Measurements from ENCODE around the gene ITIH4.

Gene ITIH4

DNA sequence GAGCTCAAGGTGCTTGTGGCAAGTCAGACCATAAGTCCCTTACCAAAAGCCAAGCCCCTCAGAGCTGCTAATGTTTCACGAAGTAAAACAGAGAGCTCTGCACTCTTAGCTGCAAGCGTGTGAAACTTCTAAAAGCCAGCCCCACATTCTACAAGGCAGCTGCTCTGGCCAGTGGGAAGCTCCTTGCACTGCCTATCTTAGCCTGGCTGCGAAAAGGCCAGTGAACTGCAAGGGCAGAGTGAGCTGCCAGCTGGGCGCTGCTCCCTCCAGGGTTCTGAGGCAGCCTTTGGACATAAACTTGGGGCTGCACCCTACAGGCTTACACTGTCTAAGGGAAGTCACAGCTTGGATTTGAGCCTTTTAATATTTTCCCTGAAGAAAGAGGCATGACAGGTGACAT lies 6.5 kb upstream of the ITIH4 start:
- TF ChIP-seq SPI1 (IDR thresholded peaks at IDR 0.05; ENCODE audit: low read depth, low read length), result no peak
- TF ChIP-seq POU2F2 (IDR thresholded peaks at IDR 0.05; ENCODE audit: low read depth, low read length), result no peak
- no peak for TF ChIP-seq TAF1 (IDR thresholded peaks at IDR 0.05; ENCODE audit: low read depth, low read length)
- no peak for TF ChIP-seq PAX5 (IDR thresholded peaks at IDR 0.05; ENCODE audit: insufficient read depth, low read length, severe bottlenecking)
- TF ChIP-seq POLR2A (IDR thresholded peaks at IDR 0.05; ENCODE audit: low read depth, low read length), result no peak
- no peak for TF ChIP-seq POLR2AphosphoS5 (IDR thresholded peaks at IDR 0.05; ENCODE audit: low read depth, low read length)
- FAIRE-seq, result no peak
- no peak for DNase-seq (ENCODE audit: insufficient read length, low spot score)

DNA sequence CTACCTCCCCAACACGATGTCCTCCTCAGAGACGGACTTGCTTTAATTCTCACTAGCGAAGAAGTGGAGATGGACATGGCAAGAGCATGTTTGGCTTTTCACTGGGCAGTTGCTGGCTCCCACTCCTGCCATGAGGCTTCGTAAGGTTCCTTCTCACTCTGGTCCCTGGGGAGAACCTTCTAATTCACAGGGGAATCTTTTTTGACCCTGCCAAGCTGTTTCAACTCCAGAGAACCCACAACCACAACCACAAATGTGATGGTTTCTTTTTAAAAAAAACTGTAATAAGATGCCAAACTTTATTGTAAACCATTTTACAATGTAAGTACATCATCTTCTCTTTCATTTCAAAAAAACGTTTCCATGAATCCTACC lies 6.0 kb upstream of the ITIH4 start:
- TF ChIP-seq POLR2A (IDR thresholded peaks at IDR 0.05; ENCODE audit: low read depth, low read length) (no peak), PAX5 (IDR thresholded peaks at IDR 0.05; ENCODE audit: insufficient read depth, low read length, severe bottlenecking) (no peak), SPI1 (IDR thresholded peaks at IDR 0.05; ENCODE audit: low read depth, low read length) (no peak)
- FAIRE-seq, result no peak
- no peak for DNase-seq (ENCODE audit: insufficient read length, low spot score)

DNA sequence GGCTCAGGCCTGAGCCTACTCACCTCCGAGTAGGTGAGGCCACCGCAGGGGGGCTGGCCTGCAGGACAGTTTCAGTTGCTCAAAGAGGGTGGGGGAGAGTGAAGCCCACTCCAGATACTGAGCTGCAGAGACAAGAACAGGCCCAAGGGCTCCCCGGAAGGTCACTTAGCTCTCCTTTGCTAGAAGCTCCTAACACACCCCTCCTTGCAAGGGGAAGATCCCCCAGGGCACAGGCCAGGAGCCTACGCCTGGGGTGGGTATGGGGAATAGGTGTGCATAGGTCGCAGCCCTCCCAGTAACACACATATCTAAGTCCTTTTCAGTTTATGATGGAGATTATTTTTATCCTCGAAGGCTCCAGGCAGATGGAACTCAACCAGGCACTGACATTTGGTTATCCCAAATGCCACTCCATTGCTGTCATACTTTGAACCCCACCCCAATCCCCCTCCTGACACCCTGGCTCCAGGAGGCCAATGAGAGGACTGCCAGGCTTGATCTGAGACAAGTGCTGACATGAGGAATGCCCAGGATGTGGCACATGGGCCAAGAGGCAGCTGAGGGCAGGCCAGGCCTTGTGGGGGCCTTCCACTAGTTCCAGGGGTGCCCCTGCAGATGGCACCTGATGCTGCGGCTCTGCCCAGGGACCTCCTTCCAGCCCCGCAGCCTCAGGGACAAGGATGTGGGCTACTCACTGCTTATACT lies 5.4 kb upstream of the ITIH4 start:
- DNase-seq (ENCODE audit: insufficient read length, low spot score) (no peak), FAIRE-seq (no peak)
- no peak for TF ChIP-seq POLR2A (IDR thresholded peaks at IDR 0.05; ENCODE audit: low read depth, low read length)
- TF ChIP-seq PAX5 (IDR thresholded peaks at IDR 0.05; ENCODE audit: insufficient read depth, low read length, severe bottlenecking), result no peak
- no peak for TF ChIP-seq SPI1 (IDR thresholded peaks at IDR 0.05; ENCODE audit: low read depth, low read length)
- TF ChIP-seq TAF1 (IDR thresholded peaks at IDR 0.05; ENCODE audit: low read depth, low read length), result no peak
- no peak for TF ChIP-seq POU2F2 (IDR thresholded peaks at IDR 0.05; ENCODE audit: low read depth, low read length)
- TF ChIP-seq POLR2AphosphoS5 (IDR thresholded peaks at IDR 0.05; ENCODE audit: low read depth, low read length), result no peak

DNA sequence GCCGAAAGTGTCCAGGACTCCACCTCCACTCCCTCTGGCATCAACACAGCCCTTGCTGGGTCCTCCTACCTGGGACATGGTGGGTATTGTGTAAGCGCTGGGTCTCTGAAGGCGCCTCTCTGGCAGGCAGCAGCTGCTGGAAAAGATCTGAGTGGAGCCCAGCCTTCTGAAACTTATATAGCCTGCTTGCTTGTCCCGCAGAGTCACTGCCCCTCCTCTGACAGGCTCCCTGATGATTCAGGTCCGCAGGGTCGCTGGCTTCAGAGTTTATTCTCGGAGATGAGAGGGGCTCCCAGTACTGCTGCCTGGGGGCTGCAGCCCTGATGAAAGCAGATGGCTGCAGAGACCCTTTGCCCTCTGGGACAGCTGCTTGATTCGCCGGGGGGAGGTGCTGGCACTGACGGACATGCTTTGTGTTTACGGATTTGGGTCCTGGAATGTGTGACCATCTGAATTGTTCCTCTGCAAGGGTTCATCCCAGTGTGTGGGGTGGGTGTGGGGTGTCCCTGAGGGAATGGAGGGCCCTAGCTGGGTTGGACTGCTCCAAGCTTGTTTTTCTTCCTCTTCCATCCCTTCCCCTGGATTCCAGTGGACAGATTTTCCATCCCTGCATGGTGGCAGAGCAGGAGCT lies 4.5 kb upstream of the ITIH4 start, which contains the start of gene MUSTN1:
Gene MUSTN1 (minus strand): TSS at position 149 of the 631 bp plus-strand sequence. CDS start 71 bp downstream, at position 78.
- DNase-seq (ENCODE audit: insufficient read length, low spot score) (no peak), FAIRE-seq (no peak)
- TF ChIP-seq SPI1 (IDR thresholded peaks at IDR 0.05; ENCODE audit: low read depth, low read length) (no peak), TAF1 (IDR thresholded peaks at IDR 0.05; ENCODE audit: low read depth, low read length) (no peak), POU2F2 (IDR thresholded peaks at IDR 0.05; ENCODE audit: low read depth, low read length) (no peak), PAX5 (IDR thresholded peaks at IDR 0.05; ENCODE audit: insufficient read depth, low read length, severe bottlenecking) (no peak)

DNA sequence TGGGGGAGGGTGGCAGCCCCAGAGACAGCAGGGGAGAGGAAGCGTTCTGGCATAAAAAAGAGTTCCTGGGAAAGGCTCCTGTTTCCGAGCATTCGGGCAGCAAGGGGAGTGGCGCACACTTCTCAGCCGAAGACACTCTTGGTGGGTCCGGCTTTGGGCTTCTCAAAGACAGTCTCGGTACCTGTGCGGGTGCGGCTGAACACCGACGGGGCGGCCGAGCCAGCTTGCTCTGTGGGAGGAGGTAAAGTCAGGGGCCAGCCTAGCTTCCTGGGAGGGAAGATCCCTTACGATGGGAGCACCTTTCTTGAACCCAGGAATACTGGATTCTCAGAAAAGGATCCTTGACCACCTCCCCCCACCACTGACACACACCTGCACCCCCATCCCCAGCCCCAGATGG lies 2.7 kb upstream of the ITIH4 start:
- DNase-seq (ENCODE audit: insufficient read length, low spot score) (no peak), FAIRE-seq (no peak)
- TF ChIP-seq POLR2A (IDR thresholded peaks at IDR 0.05; ENCODE audit: low read depth, low read length) (no peak), POLR2AphosphoS5 (IDR thresholded peaks at IDR 0.05; ENCODE audit: low read depth, low read length) (no peak), POU2F2 (IDR thresholded peaks at IDR 0.05; ENCODE audit: low read depth, low read length) (no peak), SPI1 (IDR thresholded peaks at IDR 0.05; ENCODE audit: low read depth, low read length) (no peak), TAF1 (IDR thresholded peaks at IDR 0.05; ENCODE audit: low read depth, low read length) (no peak), PAX5 (IDR thresholded peaks at IDR 0.05; ENCODE audit: insufficient read depth, low read length, severe bottlenecking) (no peak)

DNA sequence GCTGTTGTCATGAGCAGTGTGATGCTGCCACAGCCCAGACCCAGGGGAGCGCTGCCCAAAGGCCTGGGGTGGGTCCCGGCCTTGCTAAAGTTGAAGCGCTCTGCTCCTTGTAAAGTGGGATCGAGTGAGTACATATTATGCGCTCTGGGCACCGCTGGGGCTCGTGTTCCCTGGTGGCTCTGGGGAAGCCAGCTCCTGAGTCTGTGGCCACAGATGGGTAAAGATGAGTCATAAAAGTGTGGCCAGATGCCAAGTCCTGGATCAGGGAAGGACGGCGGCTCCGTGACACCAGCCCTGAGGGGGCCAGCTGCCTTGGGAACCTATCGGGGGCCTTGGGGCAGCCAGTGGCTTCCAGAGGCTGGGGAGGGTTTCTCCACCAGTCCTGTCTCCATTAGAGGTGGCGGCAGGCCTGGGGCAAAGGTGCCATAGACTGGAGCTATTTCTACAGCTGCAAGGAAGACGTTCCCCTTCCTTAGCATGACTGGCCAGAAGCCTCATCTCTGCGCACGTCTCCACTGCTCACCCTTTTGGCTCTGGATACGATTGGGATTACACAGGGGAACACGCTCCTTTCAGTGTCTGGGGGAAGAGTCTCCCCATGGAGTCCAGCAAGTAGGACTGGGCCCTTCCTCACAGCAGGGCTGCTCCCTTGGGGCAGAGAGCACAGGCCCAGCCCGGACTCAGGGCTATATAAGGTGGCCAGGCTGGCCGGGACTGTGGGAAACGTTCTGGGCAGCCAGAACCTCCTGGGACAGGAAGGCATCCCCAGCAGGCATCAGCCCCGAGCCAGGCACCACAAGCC lies 1.2 kb upstream of the ITIH4 start:
- TF ChIP-seq POLR2A (IDR thresholded peaks at IDR 0.05; ENCODE audit: low read depth, low read length) (no peak), SPI1 (IDR thresholded peaks at IDR 0.05; ENCODE audit: low read depth, low read length) (no peak), POLR2AphosphoS5 (IDR thresholded peaks at IDR 0.05; ENCODE audit: low read depth, low read length) (no peak), TAF1 (IDR thresholded peaks at IDR 0.05; ENCODE audit: low read depth, low read length) (no peak), POU2F2 (IDR thresholded peaks at IDR 0.05; ENCODE audit: low read depth, low read length) (no peak), PAX5 (IDR thresholded peaks at IDR 0.05; ENCODE audit: insufficient read depth, low read length, severe bottlenecking) (no peak)
- FAIRE-seq (no peak), DNase-seq (ENCODE audit: insufficient read length, low spot score) (no peak)

DNA sequence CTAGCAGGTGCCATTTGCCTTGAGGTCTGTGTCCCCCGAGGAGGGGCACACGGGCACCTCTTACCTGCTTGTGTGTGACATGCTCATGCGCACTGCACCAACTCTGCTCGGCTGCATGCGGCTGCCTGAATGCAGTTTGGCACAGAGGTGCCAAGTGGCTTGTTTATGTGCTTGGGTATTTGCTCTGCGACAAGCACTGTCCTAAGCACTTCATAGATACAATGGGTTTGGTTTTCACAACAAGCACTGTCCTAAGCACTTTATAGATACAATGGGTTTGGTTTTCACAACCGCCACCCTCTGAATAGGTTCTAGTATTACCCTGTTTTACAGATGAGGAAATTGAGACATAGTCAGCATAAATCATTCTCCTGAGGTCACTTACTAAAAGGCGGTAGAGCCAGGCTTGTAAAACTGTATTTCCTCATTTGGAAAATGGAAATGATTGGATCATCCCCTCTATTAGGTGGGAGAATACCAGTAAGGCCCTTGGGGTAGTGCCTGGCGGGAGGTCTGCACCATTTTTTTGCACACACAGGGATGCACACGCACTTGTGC lies 487 bp downstream of the ITIH4 start:
- TF ChIP-seq PAX5 (IDR thresholded peaks at IDR 0.05; ENCODE audit: insufficient read depth, low read length, severe bottlenecking) (no peak), POU2F2 (IDR thresholded peaks at IDR 0.05; ENCODE audit: low read depth, low read length) (no peak), TAF1 (IDR thresholded peaks at IDR 0.05; ENCODE audit: low read depth, low read length) (no peak), POLR2AphosphoS5 (IDR thresholded peaks at IDR 0.05; ENCODE audit: low read depth, low read length) (no peak), POLR2A (IDR thresholded peaks at IDR 0.05; ENCODE audit: low read depth, low read length) (no peak), SPI1 (IDR thresholded peaks at IDR 0.05; ENCODE audit: low read depth, low read length) (no peak)
- FAIRE-seq (no peak), DNase-seq (ENCODE audit: insufficient read length, low spot score) (no peak)

DNA sequence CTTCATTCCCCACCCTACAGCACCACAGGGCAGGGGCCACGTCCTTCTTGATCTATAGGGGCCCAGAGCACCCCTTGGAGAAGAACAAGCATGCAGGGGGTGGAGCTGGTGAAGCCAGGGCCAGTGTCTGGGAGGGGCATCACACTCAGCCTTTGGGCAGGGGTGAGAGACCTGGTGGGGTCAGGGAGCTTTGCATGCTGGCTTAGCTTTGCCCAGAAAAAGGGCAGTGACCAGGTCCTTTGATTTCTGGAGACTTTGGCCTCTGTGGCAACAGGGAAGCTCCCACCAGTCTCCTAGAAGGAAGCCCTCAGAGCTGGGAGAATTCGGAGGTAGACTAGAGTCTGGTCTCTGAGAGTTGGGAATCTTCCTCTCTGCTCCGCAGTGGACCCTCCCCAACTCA lies 990 bp downstream of the ITIH4 start:
- no peak for FAIRE-seq
- DNase-seq (ENCODE audit: insufficient read length, low spot score), result no peak
- TF ChIP-seq POLR2AphosphoS5 (IDR thresholded peaks at IDR 0.05; ENCODE audit: low read depth, low read length) (no peak), POLR2A (IDR thresholded peaks at IDR 0.05; ENCODE audit: low read depth, low read length) (no peak), PAX5 (IDR thresholded peaks at IDR 0.05; ENCODE audit: insufficient read depth, low read length, severe bottlenecking) (no peak), TAF1 (IDR thresholded peaks at IDR 0.05; ENCODE audit: low read depth, low read length) (no peak), SPI1 (IDR thresholded peaks at IDR 0.05; ENCODE audit: low read depth, low read length) (no peak), POU2F2 (IDR thresholded peaks at IDR 0.05; ENCODE audit: low read depth, low read length) (no peak)

DNA sequence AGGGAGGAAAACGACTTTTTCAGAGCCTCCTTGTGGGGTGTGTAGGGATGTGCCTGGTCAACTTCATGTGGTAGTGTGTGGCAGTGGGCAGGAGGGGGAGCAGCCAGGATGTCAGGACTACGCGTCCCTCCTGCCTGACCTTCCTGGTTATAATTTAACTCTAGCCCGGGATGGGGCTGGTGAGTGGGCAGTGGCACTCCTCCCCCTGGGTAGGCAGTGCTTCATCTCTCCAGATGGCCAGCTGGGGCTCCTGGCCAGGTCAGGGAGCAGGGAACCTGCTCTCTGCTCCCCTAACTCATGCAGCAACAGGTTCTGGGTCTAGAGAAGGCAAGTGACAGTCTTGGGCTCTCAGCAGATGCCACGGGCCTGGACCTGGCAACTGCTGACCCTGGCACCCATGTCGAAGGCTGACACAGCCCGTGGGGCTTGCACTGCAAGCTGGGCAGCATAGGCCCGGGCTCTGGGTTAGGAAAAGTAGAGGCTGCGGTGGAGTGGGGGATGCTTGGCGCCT lies 2.6 kb downstream of the ITIH4 start:
- no peak for FAIRE-seq
- TF ChIP-seq POLR2A (IDR thresholded peaks at IDR 0.05; ENCODE audit: low read depth, low read length) (no peak), POLR2AphosphoS5 (IDR thresholded peaks at IDR 0.05; ENCODE audit: low read depth, low read length) (no peak), TAF1 (IDR thresholded peaks at IDR 0.05; ENCODE audit: low read depth, low read length) (no peak), SPI1 (IDR thresholded peaks at IDR 0.05; ENCODE audit: low read depth, low read length) (no peak), POU2F2 (IDR thresholded peaks at IDR 0.05; ENCODE audit: low read depth, low read length) (no peak), PAX5 (IDR thresholded peaks at IDR 0.05; ENCODE audit: insufficient read depth, low read length, severe bottlenecking) (no peak)
- DNase-seq (ENCODE audit: insufficient read length, low spot score), result no peak
